NCI-H510A treated with DMSO at 0.1 percent for 48 hours (cell line): ENCODE measurements around the gene IMMP1L.

Source experiments
- DNase-seq: peaks from one replicate; lab custom pipeline; 2025; lab: John Stamatoyannopoulos, UW

IMMP1L gene

GRCh38 chr11:31387379-31387778 is 122.0 kb downstream of the IMMP1L start:
- DNase-seq = no peak

- no peak for DNase-seq
Observed at GRCh38 chr11:31383116-31383515, 126.3 kb downstream of the IMMP1L start.
